HepG2 (cell line): Measurements from ENCODE around the gene POLR3F.

Experiments used
- BRCA1 ChIP-seq: sonication (generic); formaldehyde crosslinking; IDR thresholded peaks from 2 replicates; pipeline ENCODE4 v1.4.0; 2020; ENCODE audit warnings: missing genetic modification reagents
- CREB1 ChIP-seq, 2 experiments: fragments of 450-650 bp in 1 of 2; IDR thresholded peaks; 2 replicates each; pipeline ENCODE4 v1.6.1; 2016 to 2017; ENCODE audit warnings: control low read depth in 1 of 2, mild to moderate bottlenecking in 1 of 2, missing compliant biosample characterization in 1 of 2, missing genetic modification characterization in 1 of 2
- HHEX ChIP-seq: IDR thresholded peaks from 2 replicates; pipeline ENCODE4 v1.6.1; 2016; ENCODE audit warnings: control low read depth
- JUN ChIP-seq: sonication (generic); formaldehyde crosslinking; IDR thresholded peaks from 2 replicates; pipeline ENCODE4 v1.4.0; 2020; ENCODE audit warnings: mild to moderate bottlenecking, missing genetic modification reagents
- NRL ChIP-seq: sonication (generic); formaldehyde crosslinking; IDR thresholded peaks from 2 replicates; pipeline ENCODE4 v1.5.0; 2020; ENCODE audit warnings: missing genetic modification reagents, mild to moderate bottlenecking, moderate library complexity, borderline replicate concordance
- POLR2A ChIP-seq, 2 experiments: IDR thresholded peaks; 2 replicates each; pipeline ENCODE4 v1.6.1; 2011; ENCODE audit warnings: low read depth in 2 of 2, low read length in 2 of 2, mild to moderate bottlenecking in 1 of 2, moderate library complexity in 1 of 2; ENCODE audit not compliant: insufficient read depth in 1 of 2
- RBM22 ChIP-seq: fragments of 200-400 bp; formaldehyde crosslinking; optimal IDR thresholded peaks from 2 replicates; pipeline ENCODE3; 2017; ENCODE audit warnings: mild to moderate bottlenecking, low read length, moderate library complexity
- RXRA ChIP-seq: sonication (generic); formaldehyde crosslinking; IDR thresholded peaks from 2 replicates; pipeline ENCODE4 v1.5.1; 2020; ENCODE audit warnings: missing genetic modification reagents
- XBP1 ChIP-seq: sonication (generic); formaldehyde crosslinking; IDR thresholded peaks from 2 replicates; pipeline ENCODE4 v1.5.0; 2020; ENCODE audit warnings: missing genetic modification reagents
- ZNF780A ChIP-seq: sonication (generic); formaldehyde crosslinking; IDR thresholded peaks from 2 replicates; pipeline ENCODE4 v1.8.0; 2022; ENCODE audit warnings: mild to moderate bottlenecking, missing genetic modification reagents, moderate library complexity
- TF ChIP-seq, protein P1 (sequence below): sonication (generic); formaldehyde crosslinking; IDR thresholded peaks from 2 replicates; pipeline ENCODE4 v1.4.0; 2020; ENCODE audit warnings: missing genetic modification reagents
- TF ChIP-seq, protein P2 (sequence below): sonication (generic); formaldehyde crosslinking; IDR thresholded peaks from 2 replicates; pipeline ENCODE4 v1.5.0; 2020; ENCODE audit warnings: mild to moderate bottlenecking, missing genetic modification reagents, moderate library complexity

GRCh38 chr20:18513208-18513607 lies 46.0 kb downstream of the POLR3F start:
- TF ChIP-seq CREB1 (IDR thresholded peaks at IDR 0.05) (no peak), CREB1 (CRISPR knock-in tag; IDR thresholded peaks at IDR 0.05) (no peak), BRCA1 (CRISPR knock-in tag) (no peak), RXRA (CRISPR knock-in tag) (no peak), POLR2A (IDR thresholded peaks at IDR 0.05; ENCODE audit: insufficient read depth in 1 of 2, low read depth in 2 of 2, low read length in 2 of 2) (no peak), RBM22 (no peak), NRL (no peak), HHEX (CRISPR knock-in tag) (no peak), JUN (CRISPR knock-in tag) (no peak), ZNF780A (CRISPR knock-in tag) (no peak), XBP1 (no peak)
- TF ChIP-seq, protein P1, sequence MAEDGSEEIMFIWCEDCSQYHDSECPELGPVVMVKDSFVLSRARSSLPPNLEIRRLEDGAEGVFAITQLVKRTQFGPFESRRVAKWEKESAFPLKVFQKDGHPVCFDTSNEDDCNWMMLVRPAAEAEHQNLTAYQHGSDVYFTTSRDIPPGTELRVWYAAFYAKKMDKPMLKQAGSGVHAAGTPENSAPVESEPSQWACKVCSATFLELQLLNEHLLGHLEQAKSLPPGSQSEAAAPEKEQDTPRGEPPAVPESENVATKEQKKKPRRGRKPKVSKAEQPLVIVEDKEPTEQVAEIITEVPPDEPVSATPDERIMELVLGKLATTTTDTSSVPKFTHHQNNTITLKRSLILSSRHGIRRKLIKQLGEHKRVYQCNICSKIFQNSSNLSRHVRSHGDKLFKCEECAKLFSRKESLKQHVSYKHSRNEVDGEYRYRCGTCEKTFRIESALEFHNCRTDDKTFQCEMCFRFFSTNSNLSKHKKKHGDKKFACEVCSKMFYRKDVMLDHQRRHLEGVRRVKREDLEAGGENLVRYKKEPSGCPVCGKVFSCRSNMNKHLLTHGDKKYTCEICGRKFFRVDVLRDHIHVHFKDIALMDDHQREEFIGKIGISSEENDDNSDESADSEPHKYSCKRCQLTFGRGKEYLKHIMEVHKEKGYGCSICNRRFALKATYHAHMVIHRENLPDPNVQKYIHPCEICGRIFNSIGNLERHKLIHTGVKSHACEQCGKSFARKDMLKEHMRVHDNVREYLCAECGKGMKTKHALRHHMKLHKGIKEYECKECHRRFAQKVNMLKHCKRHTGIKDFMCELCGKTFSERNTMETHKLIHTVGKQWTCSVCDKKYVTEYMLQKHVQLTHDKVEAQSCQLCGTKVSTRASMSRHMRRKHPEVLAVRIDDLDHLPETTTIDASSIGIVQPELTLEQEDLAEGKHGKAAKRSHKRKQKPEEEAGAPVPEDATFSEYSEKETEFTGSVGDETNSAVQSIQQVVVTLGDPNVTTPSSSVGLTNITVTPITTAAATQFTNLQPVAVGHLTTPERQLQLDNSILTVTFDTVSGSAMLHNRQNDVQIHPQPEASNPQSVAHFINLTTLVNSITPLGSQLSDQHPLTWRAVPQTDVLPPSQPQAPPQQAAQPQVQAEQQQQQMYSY (CRISPR knock-in tag), result no peak
- TF ChIP-seq, protein P2, sequence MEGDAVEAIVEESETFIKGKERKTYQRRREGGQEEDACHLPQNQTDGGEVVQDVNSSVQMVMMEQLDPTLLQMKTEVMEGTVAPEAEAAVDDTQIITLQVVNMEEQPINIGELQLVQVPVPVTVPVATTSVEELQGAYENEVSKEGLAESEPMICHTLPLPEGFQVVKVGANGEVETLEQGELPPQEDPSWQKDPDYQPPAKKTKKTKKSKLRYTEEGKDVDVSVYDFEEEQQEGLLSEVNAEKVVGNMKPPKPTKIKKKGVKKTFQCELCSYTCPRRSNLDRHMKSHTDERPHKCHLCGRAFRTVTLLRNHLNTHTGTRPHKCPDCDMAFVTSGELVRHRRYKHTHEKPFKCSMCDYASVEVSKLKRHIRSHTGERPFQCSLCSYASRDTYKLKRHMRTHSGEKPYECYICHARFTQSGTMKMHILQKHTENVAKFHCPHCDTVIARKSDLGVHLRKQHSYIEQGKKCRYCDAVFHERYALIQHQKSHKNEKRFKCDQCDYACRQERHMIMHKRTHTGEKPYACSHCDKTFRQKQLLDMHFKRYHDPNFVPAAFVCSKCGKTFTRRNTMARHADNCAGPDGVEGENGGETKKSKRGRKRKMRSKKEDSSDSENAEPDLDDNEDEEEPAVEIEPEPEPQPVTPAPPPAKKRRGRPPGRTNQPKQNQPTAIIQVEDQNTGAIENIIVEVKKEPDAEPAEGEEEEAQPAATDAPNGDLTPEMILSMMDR, result no peak
